ENCODE data around the gene COL16A1. TPM values are rescaled to one million over a fixed set of nuclear protein-coding genes. Genes with fewer than 3 reads are reported as not detected.

Gene COL16A1
- not detected for total RNA-seq

DNA sequence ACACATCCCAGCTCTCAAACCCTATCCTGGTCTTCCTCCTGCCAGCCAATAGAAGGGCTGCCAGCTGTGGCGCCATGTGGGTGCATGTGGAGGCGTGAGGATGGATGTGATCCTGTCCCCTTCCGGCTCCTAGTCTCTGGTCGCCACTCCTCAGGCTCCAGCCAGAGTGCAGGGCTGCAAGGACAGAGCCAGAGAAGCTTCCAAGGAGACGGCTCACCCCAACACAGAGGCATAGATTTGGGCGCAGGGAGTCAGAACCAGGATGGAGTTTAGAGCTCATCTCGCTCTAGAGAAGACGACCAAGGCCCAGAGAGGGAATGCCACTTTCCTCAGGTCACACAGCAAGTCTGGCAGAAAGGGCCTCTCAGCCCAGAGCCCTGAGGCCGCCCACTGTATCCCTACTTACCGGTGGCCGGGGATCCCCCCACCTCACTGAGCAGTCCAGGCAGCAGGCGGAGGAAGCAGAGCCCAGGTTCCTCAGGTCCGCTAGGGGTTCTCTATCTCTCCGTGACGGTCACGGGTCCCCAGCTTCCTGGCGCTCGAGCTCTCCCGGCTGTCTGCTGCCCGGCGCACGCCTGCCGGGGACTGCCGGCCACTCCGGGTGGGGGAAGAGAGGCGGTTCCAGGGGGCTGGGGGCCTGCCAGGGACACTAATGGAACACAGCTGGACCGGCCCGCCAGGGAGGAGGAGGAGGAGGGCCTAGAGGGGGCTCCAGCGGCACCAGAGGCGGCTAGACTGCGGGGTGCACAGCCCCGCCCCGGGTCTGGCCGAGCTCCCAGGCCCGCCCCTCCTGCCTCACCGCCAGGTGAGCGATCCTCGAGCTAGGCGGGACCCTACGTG lies at the start of gene COL16A1:
Gene COL16A1, minus strand, starts transcription at position 587 of the 840 bp plus-strand sequence. CDS start 1,824 bp downstream, outside the sequence.

DNA sequence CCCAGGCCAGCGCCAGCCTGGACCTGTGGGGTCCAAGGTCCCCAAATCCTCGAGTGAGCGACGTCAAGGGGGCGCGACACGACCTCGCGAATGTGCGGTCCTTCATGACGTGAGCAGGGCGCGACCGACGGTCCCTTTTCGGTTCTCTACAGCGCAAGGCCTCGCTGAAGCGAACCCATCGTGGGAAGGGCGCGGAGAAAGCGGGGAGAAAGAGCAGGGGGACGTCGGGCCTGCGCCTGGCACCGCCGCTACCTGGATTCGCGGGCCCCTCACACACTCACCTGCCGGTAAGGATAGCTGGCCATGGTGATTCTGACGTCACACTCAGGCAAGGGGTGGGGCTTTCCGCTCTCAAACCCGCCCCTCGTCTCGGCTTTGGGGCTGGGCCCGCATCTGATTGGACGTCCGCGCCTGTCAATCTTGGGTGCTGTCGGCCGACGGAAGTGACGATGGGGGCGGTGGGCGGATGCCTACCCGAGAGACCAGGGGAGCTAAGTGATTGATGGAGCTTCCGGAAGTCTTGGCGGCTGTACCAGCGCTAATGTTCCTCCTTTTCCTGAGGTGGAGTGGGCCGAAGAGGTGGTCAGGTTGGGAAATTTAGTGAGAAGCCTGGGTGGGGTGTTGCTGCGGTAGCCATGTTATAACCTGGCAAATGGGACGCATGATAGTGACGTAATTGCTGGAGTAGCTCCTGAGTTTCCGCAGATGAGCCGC lies 59.1 kb downstream of the COL16A1 start, which contains the start of gene PEF1:
Gene PEF1, minus strand, starts transcription at position 317 of the 714 bp plus-strand sequence. Its CDS starts 12 bp downstream, at position 305.

DNA sequence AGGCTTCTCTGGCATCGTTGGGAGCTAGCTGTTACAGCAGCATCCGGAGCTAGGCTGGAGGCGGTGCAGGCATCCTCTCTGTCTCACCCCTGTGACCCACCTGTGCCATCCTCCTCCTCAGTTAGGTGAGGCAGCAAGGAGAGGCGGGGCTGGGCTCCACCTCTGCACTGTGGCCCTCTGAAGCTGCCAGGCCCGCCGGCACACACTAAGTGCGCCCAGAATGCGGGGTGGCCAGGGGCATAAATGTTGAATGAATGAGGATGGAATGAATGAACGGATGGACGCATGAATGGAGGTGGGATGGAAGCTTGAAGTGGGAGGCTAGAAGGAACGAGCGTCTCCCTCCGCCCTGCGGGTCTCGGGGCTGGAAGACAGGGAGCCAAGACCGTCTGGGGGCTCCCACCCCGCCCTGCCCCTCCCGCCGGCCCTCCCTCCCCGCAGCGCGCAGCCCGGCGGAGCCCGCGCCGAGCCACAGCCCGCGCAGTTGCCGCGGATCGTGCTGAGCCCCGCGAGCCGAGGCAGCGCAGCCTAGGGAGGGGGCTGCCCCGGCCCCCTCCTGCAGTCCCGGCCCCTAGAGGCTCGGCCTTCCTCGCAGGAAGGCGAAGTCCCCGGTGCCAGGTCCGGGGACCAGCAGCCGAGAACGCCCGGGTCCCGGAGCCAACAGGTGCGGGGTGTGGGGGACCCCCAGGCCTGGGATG lies 86.5 kb downstream of the COL16A1 start, which contains the start of gene HCRTR1:
Gene HCRTR1, plus strand, starts transcription at position 472 of the 698 bp plus-strand sequence. CDS start 1,504 bp downstream, outside the sequence.

Other genes starting within 250 kb of the COL16A1 start
- gene TINAGL1, start 127.5 kb downstream of the COL16A1 start, total RNA-seq, result not detected
- not detected for gene HCRTR1, start 86.3 kb downstream of the COL16A1 start, total RNA-seq
- gene PEF1, start 59.1 kb downstream of the COL16A1 start, total RNA-seq, result 10 to 100 TPM; 51.2 to 51.8 TPM
- gene ADGRB2, start 60.3 kb upstream of the COL16A1 start, total RNA-seq, result under 1 TPM; 0.20 to 0.39 TPM
- not detected for gene SPOCD1, start 112.0 kb upstream of the COL16A1 start, total RNA-seq
- 100 to 1,000 TPM; 278 to 292 TPM for gene PTP4A2, start 234.4 kb upstream of the COL16A1 start, total RNA-seq

All from activated naive CD4-positive, alpha-beta T cell treated with anti-CD3 and anti-CD28 coated beads, Interleukin-2, amount 10 ng/mL, durations not matched to agents 5 hours and 36 hours (primary cell).